Activated CD4-positive, alpha-beta T cell treated with anti-CD3 and anti-CD28 coated beads, Interleukin-2, amount 50 U/mL, for 1 hour (primary cell): Measurements from ENCODE around the gene ELF4.
A peak's percentile ranks its signal among the peaks of the same experiment; 100 is the strongest.

ENCODE experiments used
- DNase-seq: peaks from one replicate; pipeline ENCODE4 v3.0.0-alpha.2; 2020

Gene ELF4

GRCh38 chrX:130111220-130112154 lies 1.2 kb upstream of the ELF4 start:
- no peak for DNase-seq

- DNase-seq, result peak; percentile 3
These were observed 593 bp downstream of the ELF4 start for GRCh38 chrX:130109429-130110378.

GRCh38 chrX:130108647-130109428 lies 1.5 kb downstream of the ELF4 start:
- DNase-seq, result peak; percentile 16

GRCh38 chrX:130106071-130106470 lies 4.2 kb downstream of the ELF4 start:
- no peak for DNase-seq

- DNase-seq, result no peak
These were observed 5.1 kb downstream of the ELF4 start for GRCh38 chrX:130105244-130105643.

GRCh38 chrX:130103605-130104004 lies 6.7 kb downstream of the ELF4 start:
- DNase-seq, result no peak

- DNase-seq, result no peak
These were observed 10.1 kb downstream of the ELF4 start for GRCh38 chrX:130100180-130100579.

- no peak for DNase-seq
These were observed 12.1 kb downstream of the ELF4 start for GRCh38 chrX:130098210-130098552.

GRCh38 chrX:130097507-130098209 lies 12.6 kb downstream of the ELF4 start:
- DNase-seq, result peak; percentile 45

GRCh38 chrX:130095249-130096030 lies 14.9 kb downstream of the ELF4 start:
- no peak for DNase-seq

GRCh38 chrX:130094696-130095095 lies 15.6 kb downstream of the ELF4 start:
- DNase-seq, result no peak

GRCh38 chrX:130093271-130093670 lies 17.0 kb downstream of the ELF4 start:
- no peak for DNase-seq

GRCh38 chrX:130091980-130092522 lies 18.2 kb downstream of the ELF4 start:
- peak; percentile 75 for DNase-seq

- DNase-seq, result no peak
These were observed 19.9 kb downstream of the ELF4 start for GRCh38 chrX:130090364-130090763.

GRCh38 chrX:130086447-130087206 lies 23.7 kb downstream of the ELF4 start:
- DNase-seq, result peak; percentile 61

- DNase-seq, result no peak
These were observed 24.5 kb downstream of the ELF4 start for GRCh38 chrX:130085551-130086446.

- DNase-seq, result no peak
These were observed 25.6 kb downstream of the ELF4 start for GRCh38 chrX:130084631-130085237.

GRCh38 chrX:130083656-130084382 lies 26.5 kb downstream of the ELF4 start:
- DNase-seq, result no peak
